Inflammatory macrophage (primary cell): ENCODE measurements around the gene TMEM239.
"Not testable (repeated sequence)": the region's sequence is repeated elsewhere in the genome, so short reads cannot be mapped to it uniquely, and the experiment has no call there.

Experiments
- DNase-seq, 2 donors: peaks; one replicate each; pipeline ENCODE4 v3.0.0-alpha.2; 2020 to 2022

Gene TMEM239

DNA sequence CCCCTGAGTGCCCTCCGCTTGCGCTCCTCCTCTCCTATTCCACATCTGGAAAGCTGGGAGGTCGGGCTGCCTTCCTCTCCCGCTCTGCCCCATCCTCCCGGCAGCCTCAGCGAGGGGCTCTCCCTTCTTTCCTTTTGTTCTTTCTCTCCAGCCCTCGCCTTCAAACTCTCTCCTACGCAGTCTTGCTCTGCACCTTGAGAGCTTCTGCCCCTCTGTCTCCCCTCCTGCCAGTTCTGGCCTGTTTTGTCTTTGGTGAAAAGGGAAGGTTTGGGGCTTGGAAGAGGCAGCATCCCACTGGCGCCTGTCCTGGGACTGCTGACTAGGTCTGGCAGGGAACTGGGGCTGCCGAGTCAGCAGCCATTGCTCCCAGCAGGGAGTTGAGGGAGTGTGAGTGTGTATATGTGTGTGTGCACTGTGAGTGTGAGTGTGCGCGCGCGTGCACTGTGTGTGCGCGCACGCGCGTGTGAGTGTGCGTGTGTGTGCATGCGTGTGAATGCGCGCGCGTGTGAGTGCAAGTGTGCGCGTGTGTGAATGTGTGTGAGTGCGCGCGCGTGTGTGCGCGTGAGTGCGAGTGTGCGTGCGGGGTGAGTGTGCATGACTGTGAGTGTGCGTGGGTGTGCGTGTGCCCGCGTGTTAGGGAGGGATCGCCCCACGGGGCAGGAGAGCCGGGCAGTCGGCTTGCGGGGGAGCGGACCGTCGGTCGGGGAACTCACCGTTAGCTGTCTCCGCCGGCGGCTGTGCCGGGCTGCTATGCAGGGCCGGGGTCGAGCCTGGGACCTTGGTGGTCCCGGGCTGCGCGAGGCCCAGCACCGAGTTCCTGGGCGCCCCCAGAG lies 16.3 kb upstream of the TMEM239 start:
- DNase-seq = no peak

GRCh38 chr20:2800521-2801285 lies 15.5 kb upstream of the TMEM239 start, which contains the start of gene CPXM1:
Gene CPXM1 (minus strand): TSS chr20:2800627. CDS start chr20:2800572, 55 bp downstream.
- DNase-seq = peak; percentile 41 to 45

- DNase-seq = no peak
Measured at GRCh38 chr20:2801286-2801728, 14.9 kb upstream of the TMEM239 start.

DNA sequence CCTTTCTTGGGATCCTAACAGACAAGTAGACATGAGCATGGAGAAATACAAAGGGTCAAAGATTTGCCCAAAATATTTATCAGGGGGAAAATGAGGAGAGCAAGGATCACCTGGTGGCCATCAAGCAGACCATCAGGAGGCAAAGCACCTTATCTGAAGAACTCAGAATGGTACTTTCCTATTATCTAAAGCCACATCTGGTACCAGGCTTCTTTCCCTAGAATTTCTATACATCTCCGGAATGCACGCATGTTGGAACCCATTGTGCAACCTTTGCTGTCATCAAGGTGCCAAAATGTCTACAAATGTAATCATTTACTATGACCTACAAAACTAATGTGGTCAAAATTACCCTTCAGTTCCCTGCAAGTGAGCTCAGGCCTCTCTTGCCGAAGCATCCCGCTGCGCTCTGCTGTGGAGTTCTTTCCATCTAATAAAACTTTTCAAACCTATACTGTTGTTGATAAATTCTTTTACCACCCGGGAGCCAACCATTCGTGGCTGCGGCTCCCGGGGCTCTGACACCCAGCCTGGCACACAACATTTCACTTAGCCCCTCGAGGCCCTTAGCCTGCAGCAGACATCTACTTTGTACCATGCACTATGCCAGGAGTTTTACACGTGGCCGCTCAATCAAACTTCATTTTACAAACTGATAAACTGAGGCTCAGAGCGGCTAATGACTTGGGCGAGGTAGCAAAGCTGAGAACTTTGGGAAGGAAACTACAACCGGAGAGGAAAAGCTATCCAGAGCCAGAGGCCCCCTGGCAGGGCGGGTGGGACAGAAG lies 11.9 kb upstream of the TMEM239 start:
- DNase-seq = no peak

- no peak for DNase-seq
Measured at GRCh38 chr20:2804852-2805688, 11.1 kb upstream of the TMEM239 start.

- DNase-seq = no peak
Measured at GRCh38 chr20:2805689-2806350, 10.3 kb upstream of the TMEM239 start.

- DNase-seq = no peak
Measured at GRCh38 chr20:2806351-2806701, 9.8 kb upstream of the TMEM239 start.

GRCh38 chr20:2807019-2807418 lies 9.1 kb upstream of the TMEM239 start:
- DNase-seq = no peak

GRCh38 chr20:2807929-2808328 lies 8.2 kb upstream of the TMEM239 start:
- not testable (repeated sequence) for DNase-seq

DNA sequence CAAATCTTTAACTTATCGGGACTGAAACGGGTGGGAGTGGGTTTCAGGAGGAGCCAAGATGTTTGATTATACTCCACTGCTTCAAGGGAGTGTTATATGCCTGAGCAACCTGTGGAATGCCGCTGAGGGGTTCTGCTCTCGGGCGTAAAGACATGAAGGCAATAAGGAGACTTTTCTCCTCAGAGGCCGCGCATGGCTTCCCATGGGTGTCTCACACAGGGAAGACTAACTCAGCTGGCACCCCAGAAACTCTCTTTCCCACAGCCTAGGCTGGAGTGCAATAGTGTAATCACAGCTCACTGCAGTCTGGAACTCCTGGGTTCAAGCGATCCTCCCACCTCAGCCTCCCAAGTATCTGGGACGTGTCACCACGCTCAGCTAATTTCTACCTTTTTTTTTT lies 6.5 kb upstream of the TMEM239 start:
- DNase-seq = no peak

DNA sequence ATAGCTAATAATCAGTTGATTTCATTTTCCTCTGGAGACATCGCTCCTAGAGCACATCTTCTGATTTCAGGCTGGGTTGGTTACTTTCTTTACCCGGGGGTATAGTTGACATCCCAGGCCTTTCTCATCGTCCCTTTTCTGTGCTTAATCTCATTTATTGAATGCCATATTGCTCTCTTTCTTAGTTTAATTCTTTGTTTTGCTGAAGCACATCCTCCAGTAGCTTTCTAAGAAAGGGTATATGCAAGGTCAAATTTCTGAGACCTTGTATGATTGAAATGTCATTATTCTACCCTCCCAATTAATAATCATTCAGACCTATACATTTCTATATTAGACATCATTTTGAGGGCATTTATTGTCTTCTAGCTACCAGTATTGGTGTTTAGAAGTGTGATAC lies 4.0 kb upstream of the TMEM239 start:
- DNase-seq = no peak

- DNase-seq = no peak
Measured at GRCh38 chr20:2814076-2814475, 2.1 kb upstream of the TMEM239 start.

DNA sequence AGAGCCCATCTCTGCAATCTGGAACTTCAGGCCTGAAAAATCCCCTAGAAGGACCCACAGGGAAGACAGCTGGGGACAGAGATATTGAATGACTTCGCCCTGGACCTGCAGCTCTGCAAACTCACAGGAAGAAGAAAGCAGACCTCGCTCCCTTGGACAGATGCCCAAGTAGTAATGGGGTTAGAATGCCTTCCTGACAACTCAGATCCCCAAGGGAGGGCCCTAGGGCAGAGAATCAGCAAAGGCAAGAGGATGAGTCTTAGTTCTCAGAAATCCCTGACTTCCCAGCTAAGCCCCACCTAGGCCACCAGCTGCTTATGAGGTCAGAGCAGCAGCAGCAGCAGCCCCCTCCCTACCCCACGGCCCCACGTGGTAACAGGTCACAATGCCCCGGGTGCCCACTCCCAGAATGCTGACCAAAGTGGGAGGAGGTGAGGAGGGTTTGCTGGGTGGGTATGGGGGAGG lies 1.5 kb upstream of the TMEM239 start, which contains the start of gene C20orf141:
Gene C20orf141, plus strand, starts transcription at position 401 of the 465 bp plus-strand sequence. CDS start 198 bp downstream, outside the sequence.
- DNase-seq = no peak

- no peak for DNase-seq
Measured at GRCh38 chr20:2815242-2815900, 793 bp upstream of the TMEM239 start.

GRCh38 chr20:2816583-2817340 lies 598 bp downstream of the TMEM239 start:
- no peak for DNase-seq

- no peak for DNase-seq
Measured at GRCh38 chr20:2817341-2817726, 1.2 kb downstream of the TMEM239 start.

DNA sequence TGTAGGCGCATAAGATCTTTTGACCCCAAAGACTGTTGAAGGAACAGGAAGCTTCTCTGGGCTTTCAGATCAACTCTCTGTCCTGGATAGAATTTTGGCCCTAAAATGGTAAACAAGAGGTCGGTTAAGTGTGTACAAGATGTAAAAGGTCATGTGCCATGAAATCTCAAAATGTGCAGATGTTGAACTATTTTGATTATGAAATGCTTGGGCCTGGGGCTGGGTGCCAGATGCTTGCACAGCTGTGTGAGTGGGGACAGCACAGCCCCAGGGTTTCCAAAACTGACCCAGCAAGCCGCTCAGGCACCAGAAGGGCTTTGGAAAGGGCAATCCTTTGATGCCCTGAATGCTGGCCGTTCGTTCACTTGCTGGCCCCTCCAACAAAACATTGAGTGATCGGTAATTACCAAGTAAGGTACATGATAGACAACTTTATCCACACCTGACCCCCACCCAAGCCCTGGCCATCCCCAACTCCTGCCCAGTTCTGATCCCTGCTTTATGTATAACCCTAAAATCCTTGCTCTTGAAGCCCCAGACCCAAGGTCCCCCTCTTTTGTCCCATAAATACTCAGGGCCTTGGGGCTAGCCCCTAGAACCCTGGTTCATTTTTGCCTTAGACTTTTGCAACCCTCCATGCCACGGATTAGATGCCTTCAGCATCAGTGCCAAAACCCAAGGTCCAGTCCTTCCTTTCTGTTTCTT lies 1.9 kb downstream of the TMEM239 start:
- DNase-seq = no peak

DNA sequence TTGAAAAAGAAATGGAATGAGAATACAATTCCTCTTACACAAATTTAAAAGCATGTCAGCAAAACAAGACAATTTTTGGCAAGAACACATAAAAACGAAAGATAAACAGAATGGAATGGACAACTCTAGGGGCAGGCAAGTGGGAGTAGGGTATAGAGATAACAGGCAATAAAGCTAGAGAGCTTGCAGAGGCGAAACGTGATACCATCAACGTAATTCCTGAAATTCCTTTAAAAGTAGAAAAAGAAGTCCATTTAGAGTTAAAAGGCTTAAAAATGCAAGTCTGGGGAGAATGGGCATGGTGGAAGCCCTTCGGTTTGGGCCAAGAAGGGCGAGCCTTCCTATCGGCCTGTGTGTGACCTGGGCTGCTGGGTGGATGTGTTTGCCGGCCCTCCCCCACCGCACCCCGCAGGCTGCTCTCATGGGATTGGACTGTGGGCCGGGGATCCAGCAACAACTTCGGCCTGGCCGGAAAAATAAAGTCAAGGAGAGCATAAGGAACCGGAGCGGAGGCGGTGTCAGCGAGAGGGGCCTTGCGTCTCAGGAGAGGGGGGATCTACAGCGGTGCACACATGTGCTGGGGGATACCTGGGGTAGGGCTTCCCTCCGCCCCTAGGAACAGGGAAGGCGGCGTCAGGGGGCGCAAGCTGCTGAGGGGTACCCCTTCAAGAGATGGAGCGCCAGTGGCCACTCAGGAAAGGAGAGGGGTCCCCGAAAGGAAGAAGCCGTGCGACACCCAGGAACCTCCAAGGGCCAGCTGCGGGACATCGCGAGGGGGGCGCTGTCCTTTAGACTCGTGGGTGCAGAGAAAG lies 4.1 kb downstream of the TMEM239 start:
- no peak for DNase-seq
